Vagina (tissue), 2 donors: ENCODE measurements around the gene ASIC1. TPM values are rescaled to one million over a fixed set of nuclear protein-coding genes. Genes with fewer than 3 reads are reported as not detected.

ENCODE experiments used
- DNase-seq, 2 donors: peaks; one replicate each; pipeline ENCODE4 v3.0.0-alpha.2; 2017; ENCODE audit errors: extremely low spot score in 2 of 2
- H3K27ac ChIP-seq: fragments of 200-600 bp; sonication (generic); one replicate; pipeline ENCODE4 v1.5.1; 2019
- H3K27me3 ChIP-seq: fragments of 200-600 bp; sonication (generic); one replicate; pipeline ENCODE4 v1.5.1; 2019
- H3K36me3 ChIP-seq, 2 donors: fragments of 200-600 bp; sonication (generic); one replicate each; pipeline ENCODE4 v1.5.1; 2017 to 2019
- H3K4me1 ChIP-seq: fragments of 200-600 bp; sonication (generic); one replicate; pipeline ENCODE4 v1.5.1; 2019
- H3K4me3 ChIP-seq, 2 donors: fragments of 200-600 bp; sonication (generic); 1 replicate in 1 of 2; 2 replicates in 1 of 2; pipeline ENCODE4 v1.5.1; 2016 to 2019
- H3K9me3 ChIP-seq: fragments of 200-600 bp; sonication (generic); one replicate; pipeline ENCODE4 v1.5.1; 2019
- CTCF ChIP-seq, 3 experiments: fragments of 450-650 bp in 2 of 3; fragments of 200-600 bp in 1 of 3; sonication (generic) in 1 of 3; IDR thresholded peaks; one replicate each; pipeline ENCODE4 v1.5.1; 2017 to 2019; ENCODE audit warnings: antibody characterized with exemption in 3 of 3, mild to moderate bottlenecking in 2 of 3, moderate library complexity in 2 of 3
- POLR2A ChIP-seq, 2 donors: fragments of 450-650 bp; IDR thresholded peaks; one replicate each; pipeline ENCODE4 v1.6.1; 2017; ENCODE audit warnings: antibody characterized with exemption in 2 of 2, mild to moderate bottlenecking in 2 of 2, moderate library complexity in 2 of 2
- POLR2AphosphoS5 ChIP-seq, 2 donors: sonication (generic); formaldehyde crosslinking; IDR thresholded peaks; one replicate each; pipeline ENCODE4 v1.9.0; 2017; ENCODE audit warnings: antibody characterized with exemption in 2 of 2, mild to moderate bottlenecking in 2 of 2, low read depth in 1 of 2; ENCODE audit not compliant: insufficient read depth in 1 of 2
- intact Hi-C: fragments of 100-400 bp; cut with DNase I; formaldehyde crosslinking; loops from one replicate; pipeline ENCODE4 v1.15.1; 2023
- total RNA-seq: library from RNA; depleted of rRNA; stranded (reverse); fragments of >200 nt; gene quantifications from one replicate; pipeline ENCODE4 v1.2.3, GENCODE V29; 2016

ASIC1 gene
- total RNA-seq, 1 donor from 2014 or later = 2.9 TPM

- H3K36me3 ChIP-seq = no peaks in the 10 kb centered on the region
- H3K9me3 ChIP-seq = no peaks in the 10 kb centered on the region
- DNase-seq = no peak
- intact Hi-C loops = no loop called here
- TF ChIP-seq CTCF (IDR thresholded peaks at IDR 0.05) (no peak), POLR2A (IDR thresholded peaks at IDR 0.05) (no peak), POLR2AphosphoS5 (IDR thresholded peaks at IDR 0.05; ENCODE audit: insufficient read depth in 1 of 2, low read depth in 1 of 2) (no peak)
- H3K4me3 ChIP-seq = no peak overlapping the region
- peak overlapping the region; percentile 53 for H3K27ac ChIP-seq
- peaks cover 7% of the 10 kb centered on the region for H3K4me1 ChIP-seq
- H3K27me3 ChIP-seq = no peaks in the 10 kb centered on the region
Observed at GRCh38 chr12:50018154-50018553, 39.2 kb upstream of the ASIC1 start.

DNA sequence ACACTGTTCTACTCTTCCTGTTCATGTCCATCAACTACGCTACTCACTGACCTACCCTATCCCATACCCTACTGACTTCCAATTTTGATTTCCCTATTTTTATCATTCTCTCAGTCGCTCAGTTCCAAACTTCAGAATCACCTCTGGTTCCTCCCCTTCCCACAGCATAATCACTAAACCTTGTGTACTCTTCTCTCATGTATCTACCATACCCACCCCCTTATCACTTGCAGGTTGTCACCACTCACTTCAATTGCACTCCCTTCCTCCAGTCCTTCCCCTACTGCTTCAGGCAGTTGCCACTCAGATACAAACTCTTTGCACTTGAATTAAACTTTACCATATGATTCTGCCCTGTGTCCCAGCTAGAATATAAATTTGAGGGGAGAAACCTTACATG is 38.4 kb upstream of the ASIC1 start:
- H3K27me3 ChIP-seq = no peaks in the 10 kb centered on the region
- no peak overlapping the region for H3K27ac ChIP-seq
- H3K9me3 ChIP-seq = no peaks in the 10 kb centered on the region
- intact Hi-C loops = no loop called here
- TF ChIP-seq POLR2A (IDR thresholded peaks at IDR 0.05) (no peak), CTCF (IDR thresholded peaks at IDR 0.05) (no peak), POLR2AphosphoS5 (IDR thresholded peaks at IDR 0.05; ENCODE audit: insufficient read depth in 1 of 2, low read depth in 1 of 2) (no peak)
- H3K4me3 ChIP-seq = no peak overlapping the region
- peaks cover 7% of the 10 kb centered on the region for H3K4me1 ChIP-seq
- no peaks in the 10 kb centered on the region for H3K36me3 ChIP-seq
- no peak for DNase-seq

GRCh38 chr12:50019524-50019923 is 37.9 kb upstream of the ASIC1 start:
- no peaks in the 10 kb centered on the region for H3K36me3 ChIP-seq
- intact Hi-C loops = no loop called here
- TF ChIP-seq CTCF (IDR thresholded peaks at IDR 0.05) = no peak
- H3K9me3 ChIP-seq = no peaks in the 10 kb centered on the region
- peaks cover 10% of the 10 kb centered on the region for H3K4me1 ChIP-seq
- DNase-seq = no peak
- no peak overlapping the region for H3K4me3 ChIP-seq
- no peaks in the 10 kb centered on the region for H3K27me3 ChIP-seq
- no peak overlapping the region for H3K27ac ChIP-seq

DNA sequence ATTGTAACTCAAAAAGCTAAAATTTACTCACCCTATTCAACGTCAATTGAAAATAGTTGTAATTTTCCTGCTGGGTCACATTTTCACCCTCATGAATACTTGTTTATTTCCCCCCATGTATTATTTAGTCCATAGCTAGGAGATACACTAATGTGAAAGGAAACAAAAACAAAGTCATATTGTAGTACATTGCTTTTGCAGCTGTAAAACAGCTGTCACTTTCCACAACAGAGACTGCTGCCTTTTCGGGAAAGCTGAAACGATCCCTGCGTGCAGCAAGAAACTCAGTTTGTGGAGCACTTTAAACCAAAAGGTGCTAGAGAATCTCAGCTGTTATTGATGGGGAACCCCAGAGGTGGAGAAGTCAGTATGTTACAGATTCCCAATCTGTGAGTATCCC is 36.4 kb upstream of the ASIC1 start:
- no peak overlapping the region for H3K27ac ChIP-seq
- H3K36me3 ChIP-seq = no peaks in the 10 kb centered on the region
- H3K27me3 ChIP-seq = no peaks in the 10 kb centered on the region
- intact Hi-C loops = no loop called here
- no peak for TF ChIP-seq CTCF (IDR thresholded peaks at IDR 0.05)
- TF ChIP-seq POLR2AphosphoS5 (IDR thresholded peaks at IDR 0.05; ENCODE audit: insufficient read depth in 1 of 2, low read depth in 1 of 2) = no peak
- no peak for TF ChIP-seq POLR2A (IDR thresholded peaks at IDR 0.05)
- H3K4me1 ChIP-seq = peaks cover 16% of the 10 kb centered on the region
- H3K4me3 ChIP-seq = no peak overlapping the region
- DNase-seq = no peak
- no peaks in the 10 kb centered on the region for H3K9me3 ChIP-seq

GRCh38 chr12:50022903-50023302 is 34.5 kb upstream of the ASIC1 start:
- Histone ChIP-seq H3K4me3 (no peak overlapping the region), H3K27ac (no peak overlapping the region), H3K4me1 (peaks cover 9% of the 10 kb centered on the region), H3K27me3 (no peaks in the 10 kb centered on the region), H3K9me3 (no peaks in the 10 kb centered on the region), H3K36me3 (no peaks in the 10 kb centered on the region)
- TF ChIP-seq POLR2A (IDR thresholded peaks at IDR 0.05) = no peak
- no peak for TF ChIP-seq CTCF (IDR thresholded peaks at IDR 0.05)
- TF ChIP-seq POLR2AphosphoS5 (IDR thresholded peaks at IDR 0.05; ENCODE audit: insufficient read depth in 1 of 2, low read depth in 1 of 2) = no peak
- no peak for DNase-seq
- intact Hi-C loops = no loop called here
